Parathyroid adenoma (tissue), 2 donors: ENCODE measurements around the gene RAB23.

ENCODE experiments used
- H2AFZ ChIP-seq: fragments of 300-600 bp; sonication (generic); one replicate; pipeline ENCODE4 v1.7.0; 2017; ENCODE audit warnings: antibody characterized with exemption, mild to moderate bottlenecking
- H3K27ac ChIP-seq: fragments of 300-600 bp; sonication (generic); one replicate; pipeline ENCODE4 v1.7.0; 2017
- H3K27me3 ChIP-seq: fragments of 300-600 bp; sonication (generic); one replicate; pipeline ENCODE4 v1.7.0; 2017; ENCODE audit warnings: low read length; ENCODE audit not compliant: control insufficient read depth, insufficient read depth
- H3K36me3 ChIP-seq: fragments of 300-600 bp; sonication (generic); one replicate; pipeline ENCODE4 v1.7.0; 2017; ENCODE audit warnings: low read length; ENCODE audit not compliant: control insufficient read depth, insufficient read depth
- H3K4me1 ChIP-seq: fragments of 300-600 bp; sonication (generic); one replicate; pipeline ENCODE4 v1.7.0; 2017; ENCODE audit warnings: control low read depth
- H3K4me2 ChIP-seq: fragments of 300-600 bp; sonication (generic); one replicate; pipeline ENCODE4 v1.7.0; 2017; ENCODE audit warnings: low read length
- H3K4me3 ChIP-seq: fragments of 300-600 bp; sonication (generic); one replicate; pipeline ENCODE4 v1.7.0; 2017; ENCODE audit warnings: low read depth, low read length
- H3K79me2 ChIP-seq: fragments of 300-600 bp; sonication (generic); one replicate; pipeline ENCODE4 v1.7.0; 2017; ENCODE audit warnings: control low read depth
- H3K9ac ChIP-seq: fragments of 300-600 bp; sonication (generic); one replicate; pipeline ENCODE4 v1.7.0; 2017; ENCODE audit warnings: mild to moderate bottlenecking
- H3K9me3 ChIP-seq: fragments of 300-600 bp; sonication (generic); one replicate; pipeline ENCODE4 v1.7.0; 2017; ENCODE audit warnings: low read length; ENCODE audit not compliant: control insufficient read depth
- CTCF ChIP-seq: fragments of 300-600 bp; sonication (generic); IDR thresholded peaks from one replicate; pipeline ENCODE4 v1.7.0; 2017; ENCODE audit warnings: antibody characterized with exemption, mild to moderate bottlenecking
- donor health status: primary hyperparathyroidism.

RAB23 gene

GRCh38 chr6:57252975-57253374 is 30.9 kb upstream of the RAB23 start:
- Histone ChIP-seq H3K9me3 (no peaks in the 10 kb centered on the region), H3K27me3 (no peaks in the 10 kb centered on the region), H3K79me2 (no peaks in the 10 kb centered on the region), H2AFZ (peak overlapping the region; percentile 34), H3K4me1 (peaks cover 6% of the 10 kb centered on the region), H3K27ac (no peak overlapping the region), H3K36me3 (no peaks in the 10 kb centered on the region), H3K4me3 (no peak overlapping the region), H3K4me2 (no peak overlapping the region), H3K9ac (no peak overlapping the region)
- TF ChIP-seq CTCF: no peak

GRCh38 chr6:57252137-57252536 is 30.0 kb upstream of the RAB23 start:
- no peaks in the 10 kb centered on the region for H3K79me2 ChIP-seq
- no peaks in the 10 kb centered on the region for H3K9me3 ChIP-seq
- no peak overlapping the region for H2AFZ ChIP-seq
- no peak overlapping the region for H3K4me2 ChIP-seq
- no peak overlapping the region for H3K4me3 ChIP-seq
- TF ChIP-seq CTCF: no peak
- no peaks in the 10 kb centered on the region for H3K36me3 ChIP-seq
- H3K27me3 ChIP-seq: no peaks in the 10 kb centered on the region
- no peak overlapping the region for H3K27ac ChIP-seq
- H3K9ac ChIP-seq: no peak overlapping the region
- H3K4me1 ChIP-seq: peaks cover 6% of the 10 kb centered on the region

GRCh38 chr6:57250348-57250747 is 28.2 kb upstream of the RAB23 start:
- Histone ChIP-seq H3K4me1 (peaks cover 6% of the 10 kb centered on the region), H3K27ac (no peak overlapping the region), H3K79me2 (no peaks in the 10 kb centered on the region), H3K4me3 (no peak overlapping the region), H3K9ac (no peak overlapping the region), H2AFZ (no peak overlapping the region), H3K36me3 (no peaks in the 10 kb centered on the region), H3K4me2 (no peak overlapping the region), H3K9me3 (no peaks in the 10 kb centered on the region), H3K27me3 (no peaks in the 10 kb centered on the region)
- no peak for TF ChIP-seq CTCF

- Histone ChIP-seq H3K36me3 (no peaks in the 10 kb centered on the region), H3K9me3 (no peaks in the 10 kb centered on the region), H3K9ac (no peak overlapping the region), H3K4me3 (no peak overlapping the region), H3K4me1 (peaks cover 6% of the 10 kb centered on the region), H2AFZ (no peak overlapping the region), H3K4me2 (no peak overlapping the region), H3K27ac (no peak overlapping the region), H3K79me2 (no peaks in the 10 kb centered on the region), H3K27me3 (no peaks in the 10 kb centered on the region)
- TF ChIP-seq CTCF: no peak
Observed at GRCh38 chr6:57248311-57248895, 26.3 kb upstream of the RAB23 start.

- no peaks in the 10 kb centered on the region for H3K9me3 ChIP-seq
- H3K79me2 ChIP-seq: no peaks in the 10 kb centered on the region
- no peak overlapping the region for H3K4me3 ChIP-seq
- H3K4me2 ChIP-seq: no peak overlapping the region
- TF ChIP-seq CTCF: no peak
- H3K36me3 ChIP-seq: no peaks in the 10 kb centered on the region
- H3K4me1 ChIP-seq: peaks cover under 1% of the 10 kb centered on the region
- H3K27me3 ChIP-seq: no peaks in the 10 kb centered on the region
- no peak overlapping the region for H3K9ac ChIP-seq
- no peak overlapping the region for H2AFZ ChIP-seq
- H3K27ac ChIP-seq: no peak overlapping the region
Observed at GRCh38 chr6:57247603-57248002, 25.5 kb upstream of the RAB23 start.
